GM12801 (cell line): ENCODE data around the gene SUN1.

Source experiments
- TF ChIP-seq, protein P1 (sequence below): IDR thresholded peaks from one replicate; pipeline ENCODE4 v1.5.1; 2011; ENCODE audit warnings: control low read depth; ENCODE audit not compliant: insufficient read length; ENCODE audit errors: extremely low read depth

The SUN1 gene

DNA sequence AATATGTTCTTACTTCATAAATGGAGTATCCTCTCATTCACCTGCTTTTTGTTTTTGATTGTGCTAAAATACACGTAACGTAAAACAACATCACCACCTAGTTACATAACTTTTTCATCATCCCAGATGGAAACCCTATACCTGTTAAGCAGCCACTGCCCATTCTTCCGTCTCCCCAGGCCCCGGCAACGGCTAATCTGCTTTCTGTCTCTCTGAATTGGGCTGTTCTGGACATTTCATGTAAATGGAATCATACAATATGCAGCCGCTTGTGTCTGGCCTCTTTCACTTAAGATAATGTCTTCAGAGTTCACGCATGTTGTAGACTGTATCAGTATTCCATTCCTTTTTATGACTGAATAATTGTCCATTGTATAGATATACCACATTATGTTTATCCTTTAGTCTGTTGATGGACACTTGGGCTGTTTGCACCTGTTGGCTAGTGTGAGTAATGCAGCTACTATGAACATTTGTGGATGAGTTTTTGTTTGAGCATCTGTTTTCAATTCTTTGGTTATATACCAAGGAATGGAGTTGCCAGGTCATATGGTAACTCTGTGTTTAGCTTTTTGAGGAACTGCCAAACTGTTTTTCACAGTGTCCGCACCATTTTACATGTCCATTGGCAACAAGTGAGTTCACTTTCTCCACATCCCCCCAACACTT is 14.1 kb upstream of the SUN1 start:
- TF ChIP-seq, protein P1, sequence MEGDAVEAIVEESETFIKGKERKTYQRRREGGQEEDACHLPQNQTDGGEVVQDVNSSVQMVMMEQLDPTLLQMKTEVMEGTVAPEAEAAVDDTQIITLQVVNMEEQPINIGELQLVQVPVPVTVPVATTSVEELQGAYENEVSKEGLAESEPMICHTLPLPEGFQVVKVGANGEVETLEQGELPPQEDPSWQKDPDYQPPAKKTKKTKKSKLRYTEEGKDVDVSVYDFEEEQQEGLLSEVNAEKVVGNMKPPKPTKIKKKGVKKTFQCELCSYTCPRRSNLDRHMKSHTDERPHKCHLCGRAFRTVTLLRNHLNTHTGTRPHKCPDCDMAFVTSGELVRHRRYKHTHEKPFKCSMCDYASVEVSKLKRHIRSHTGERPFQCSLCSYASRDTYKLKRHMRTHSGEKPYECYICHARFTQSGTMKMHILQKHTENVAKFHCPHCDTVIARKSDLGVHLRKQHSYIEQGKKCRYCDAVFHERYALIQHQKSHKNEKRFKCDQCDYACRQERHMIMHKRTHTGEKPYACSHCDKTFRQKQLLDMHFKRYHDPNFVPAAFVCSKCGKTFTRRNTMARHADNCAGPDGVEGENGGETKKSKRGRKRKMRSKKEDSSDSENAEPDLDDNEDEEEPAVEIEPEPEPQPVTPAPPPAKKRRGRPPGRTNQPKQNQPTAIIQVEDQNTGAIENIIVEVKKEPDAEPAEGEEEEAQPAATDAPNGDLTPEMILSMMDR, result no peak

DNA sequence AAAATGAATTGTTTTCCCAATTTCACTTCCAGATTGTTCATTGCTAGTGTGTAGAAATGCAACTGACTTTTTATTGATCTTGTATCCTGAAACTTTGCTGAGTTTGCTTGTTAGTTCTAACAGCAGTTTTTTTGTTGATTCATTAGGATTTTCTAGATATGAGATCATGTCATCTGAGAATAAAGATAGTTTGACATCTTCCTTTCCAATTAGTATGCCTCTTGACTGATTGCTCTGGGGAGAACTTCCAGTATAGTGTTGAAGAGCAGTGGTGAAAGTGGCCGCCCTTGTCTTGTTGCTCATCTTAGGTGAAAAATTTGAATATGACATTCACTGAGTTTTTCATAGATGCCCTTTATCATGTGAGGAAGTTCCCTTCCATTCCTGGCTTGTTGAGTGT is 11.9 kb upstream of the SUN1 start:
- TF ChIP-seq, protein P1, result no peak

GRCh38 chr7:821688-822087 is 10.6 kb upstream of the SUN1 start:
- TF ChIP-seq, protein P1, result no peak

GRCh38 chr7:822692-823276 is 9.5 kb upstream of the SUN1 start:
- TF ChIP-seq, protein P1, result no peak

GRCh38 chr7:823649-824048 is 8.6 kb upstream of the SUN1 start:
- TF ChIP-seq, protein P1, result no peak

DNA sequence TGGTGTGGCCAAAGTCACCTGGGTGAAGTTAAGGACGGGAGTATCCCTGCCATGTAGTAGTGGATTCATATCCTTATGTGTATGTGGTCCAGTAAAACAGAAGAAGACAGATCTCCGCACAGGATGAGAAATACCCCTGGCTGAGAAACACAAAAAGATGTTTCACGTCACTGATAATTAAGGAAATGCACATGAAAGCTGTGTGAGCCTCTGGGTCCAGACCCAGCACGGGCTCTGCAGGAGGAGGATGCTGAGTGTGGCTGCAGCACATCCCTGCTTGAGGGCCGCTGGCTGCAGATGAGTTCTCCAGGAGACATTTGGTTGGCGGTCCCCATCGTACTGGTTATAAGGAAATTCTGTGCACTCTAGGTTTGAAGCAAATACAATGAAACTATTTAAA is 8.2 kb upstream of the SUN1 start:
- TF ChIP-seq, protein P1, result no peak

DNA sequence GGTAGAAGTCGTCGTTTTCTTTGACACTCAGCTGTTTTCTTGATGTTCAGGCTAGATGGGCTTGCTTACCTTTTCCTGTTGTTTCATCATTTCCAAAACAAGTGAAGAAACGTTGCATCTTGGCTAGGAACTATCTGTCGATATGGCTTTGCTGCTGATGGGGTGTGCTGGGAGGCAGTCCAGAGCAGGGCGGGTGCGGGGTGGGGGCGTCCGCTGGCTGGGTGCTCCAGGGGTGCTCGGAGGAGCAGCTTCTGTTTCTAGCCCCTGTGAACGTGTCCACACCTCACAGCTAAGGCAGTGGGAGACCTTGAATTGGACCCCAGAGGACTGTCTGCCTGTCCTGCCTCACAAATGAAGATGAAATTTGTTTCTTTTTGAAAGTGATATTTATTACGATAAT is 7.6 kb upstream of the SUN1 start:
- TF ChIP-seq, protein P1, result no peak
